A549 treated with AZD2906 at 1 μM for 4 hours (cell line): ENCODE data around the gene BCL2L14. TPM values are rescaled to one million over a fixed set of nuclear protein-coding genes. Genes with fewer than 3 reads are reported as not detected.

Source experiments
- total RNA-seq: library from RNA; stranded (reverse); fragments of 200-300 nt; extraction: Qiagen RNA extraction; gene quantifications from 5 replicates; pipeline ENCODE4 v1.2.3, GENCODE V29; 2022

The BCL2L14 gene
- total RNA-seq, result 0.09 to 0.15 TPM in 2 of 5 replicates, not detected in the others

GRCh38 chr12:12070674-12071656, at the start of gene BCL2L14:
Gene BCL2L14, plus strand, starts transcription at chr12:12070939. Its CDS starts 8,367 bp downstream, at chr12:12079306.

Other genes starting within 250 kb of the BCL2L14 start
- 10.9 to 15.8 TPM (median 15.0 TPM) in 5 replicates for gene LRP6, start 196.1 kb downstream of the BCL2L14 start, total RNA-seq